GM12878 (cell line): ENCODE measurements around the gene DBNL. TPM values are rescaled to one million over a fixed set of nuclear protein-coding genes. Genes with fewer than 3 reads are reported as not detected.

Source experiments
- IKZF2 ChIP-seq, 2 experiments: fragments of 450-650 bp; IDR thresholded peaks; 2 replicates each; pipeline ENCODE4 v1.6.1; 2017; ENCODE audit warnings: mild to moderate bottlenecking in 2 of 2, moderate library complexity in 2 of 2
- MAX ChIP-seq: IDR thresholded peaks from 2 replicates; pipeline ENCODE4 v1.6.1; 2012; ENCODE audit warnings: low read depth, low read length, improper control_type of control experiment
- MTA2 ChIP-seq: fragments of 450-650 bp; IDR thresholded peaks from 2 replicates; pipeline ENCODE4 v1.6.1; 2016; ENCODE audit warnings: low read depth, mild to moderate bottlenecking, moderate library complexity
- MYC ChIP-seq: IDR thresholded peaks from 2 replicates; pipeline ENCODE4 v1.6.1; 2011; ENCODE audit warnings: mild to moderate bottlenecking, low read length, moderate library complexity, inconsistent platforms; ENCODE audit not compliant: insufficient read depth, insufficient replicate concordance, insufficient read length, severe bottlenecking
- NFYA ChIP-seq: IDR thresholded peaks from 2 replicates; pipeline ENCODE4 v1.6.1; 2011; ENCODE audit warnings: low read depth, mild to moderate bottlenecking, low read length, improper control_type of control experiment, borderline replicate concordance
- NR2C2 ChIP-seq: IDR thresholded peaks from 2 replicates; pipeline ENCODE4 v1.6.1; 2011; ENCODE audit warnings: borderline replicate concordance, low read depth; ENCODE audit not compliant: control insufficient read depth, insufficient read length
- PBX3 ChIP-seq: IDR thresholded peaks from 2 replicates; pipeline ENCODE4 v1.6.1; 2011; ENCODE audit warnings: mild to moderate bottlenecking, low read depth, low read length, moderate library complexity; ENCODE audit not compliant: insufficient replicate concordance
- POLR2A ChIP-seq: IDR thresholded peaks from 2 replicates; pipeline ENCODE4 v1.6.1; 2011; ENCODE audit warnings: low read depth, mild to moderate bottlenecking, low read length
- RAD21 ChIP-seq: IDR thresholded peaks from 2 replicates; pipeline ENCODE4 v1.6.1; 2011; ENCODE audit warnings: mild to moderate bottlenecking, low read depth, low read length, moderate library complexity; ENCODE audit not compliant: insufficient read depth
- SMAD1 ChIP-seq: fragments of 450-650 bp; IDR thresholded peaks from 2 replicates; pipeline ENCODE4 v1.6.1; 2018; ENCODE audit warnings: mild to moderate bottlenecking, low read depth; ENCODE audit not compliant: partially characterized antibody
- SMARCA5 ChIP-seq: fragments of 450-650 bp; IDR thresholded peaks from 2 replicates; pipeline ENCODE4 v1.6.1; 2017; ENCODE audit warnings: mild to moderate bottlenecking
- SREBF1 ChIP-seq: IDR thresholded peaks from 2 replicates; pipeline ENCODE4 v1.6.1; 2012; ENCODE audit warnings: mild to moderate bottlenecking, low read length
- SREBF2 ChIP-seq: IDR thresholded peaks from 2 replicates; pipeline ENCODE4 v1.6.1; 2012; ENCODE audit warnings: mild to moderate bottlenecking, low read length
- SUZ12 ChIP-seq: fragments of 200-600 bp; sonication (generic); IDR thresholded peaks from one replicate; pipeline ENCODE4 v1.6.1; 2018; ENCODE audit warnings: antibody characterized with exemption, mild to moderate bottlenecking; ENCODE audit not compliant: unreplicated experiment
- TBL1XR1 ChIP-seq: IDR thresholded peaks from 2 replicates; pipeline ENCODE4 v1.6.1; 2012; ENCODE audit warnings: low read depth, low read length, improper control_type of control experiment
- polyA plus RNA-seq, 11 experiments: library from polyadenylated mRNA; depleted of rRNA in 4 of 11; unstranded in 6 of 11; stranded (reverse) in 5 of 11; fragments of >200 nt; fragmentation: Nextera tagmentation in 4 of 11; fragmentation: Illumina TruSeq in 1 of 11; extraction: Ambion mirVana in 4 of 11; extraction: Trizol in 1 of 11; gene quantifications; 1 replicate in 1 of 11; 2 replicates in 10 of 11; pipeline versions ENCODE4 v1.2.1 to v1.2.3, GENCODE V29; 2011 to 2016; ENCODE audit warnings: inconsistent platforms in 2 of 11, missing spikeins in 2 of 11, low read depth in 1 of 11
- total RNA-seq, 4 experiments: library from RNA; depleted of rRNA in 3 of 4; stranded (reverse); fragments of >200 nt in 3 of 4; fragmentation: Illumina TruSeq in 1 of 4; extraction: Trizol in 1 of 4; gene quantifications; 2 replicates each; pipeline versions ENCODE4 v1.2.1 to v1.2.3, GENCODE V29; 2013 to 2021
- TF ChIP-seq, protein P1 (sequence below): IDR thresholded peaks from 2 replicates; pipeline ENCODE4 v1.6.1; 2011; ENCODE audit warnings: borderline replicate concordance, low read depth, mild to moderate bottlenecking, moderate library complexity, mixed read lengths, low read length; ENCODE audit not compliant: insufficient read depth; ENCODE audit errors: extremely low read length
- TF ChIP-seq, protein P2 (sequence below): fragments of 450-650 bp; IDR thresholded peaks from 2 replicates; pipeline ENCODE4 v1.6.1; 2017; ENCODE audit warnings: antibody characterized with exemption, mild to moderate bottlenecking, moderate library complexity

DBNL gene
- total and polyA plus RNA-seq, 10 of the 15 experiments (the other 5 are each of a cell fraction or from before 2014, with no cell fraction given): 4.1 to 179 (median 84.3) TPM

GRCh38 chr7:44097064-44097932 lies 52.8 kb downstream of the DBNL start (continued):
- TF ChIP-seq SUZ12: no peak
- no peak for TF ChIP-seq MYC
- TF ChIP-seq, protein P1, sequence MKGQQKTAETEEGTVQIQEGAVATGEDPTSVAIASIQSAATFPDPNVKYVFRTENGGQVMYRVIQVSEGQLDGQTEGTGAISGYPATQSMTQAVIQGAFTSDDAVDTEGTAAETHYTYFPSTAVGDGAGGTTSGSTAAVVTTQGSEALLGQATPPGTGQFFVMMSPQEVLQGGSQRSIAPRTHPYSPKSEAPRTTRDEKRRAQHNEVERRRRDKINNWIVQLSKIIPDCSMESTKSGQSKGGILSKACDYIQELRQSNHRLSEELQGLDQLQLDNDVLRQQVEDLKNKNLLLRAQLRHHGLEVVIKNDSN: no peak
- TF ChIP-seq NFYA: no peak
- peak; percentile 52 for TF ChIP-seq MTA2
- no peak for TF ChIP-seq TBL1XR1
- no peak for TF ChIP-seq SMAD1
- no peak for TF ChIP-seq POLR2A
- no peak for TF ChIP-seq MAX
- TF ChIP-seq SMARCA5: 0 out of 2 replicates have a peak, but pooled peaks have one; percentile 27
- TF ChIP-seq RAD21: no peak
- no peak for TF ChIP-seq NR2C2
- TF ChIP-seq SREBF2: no peak
- TF ChIP-seq, protein P2, sequence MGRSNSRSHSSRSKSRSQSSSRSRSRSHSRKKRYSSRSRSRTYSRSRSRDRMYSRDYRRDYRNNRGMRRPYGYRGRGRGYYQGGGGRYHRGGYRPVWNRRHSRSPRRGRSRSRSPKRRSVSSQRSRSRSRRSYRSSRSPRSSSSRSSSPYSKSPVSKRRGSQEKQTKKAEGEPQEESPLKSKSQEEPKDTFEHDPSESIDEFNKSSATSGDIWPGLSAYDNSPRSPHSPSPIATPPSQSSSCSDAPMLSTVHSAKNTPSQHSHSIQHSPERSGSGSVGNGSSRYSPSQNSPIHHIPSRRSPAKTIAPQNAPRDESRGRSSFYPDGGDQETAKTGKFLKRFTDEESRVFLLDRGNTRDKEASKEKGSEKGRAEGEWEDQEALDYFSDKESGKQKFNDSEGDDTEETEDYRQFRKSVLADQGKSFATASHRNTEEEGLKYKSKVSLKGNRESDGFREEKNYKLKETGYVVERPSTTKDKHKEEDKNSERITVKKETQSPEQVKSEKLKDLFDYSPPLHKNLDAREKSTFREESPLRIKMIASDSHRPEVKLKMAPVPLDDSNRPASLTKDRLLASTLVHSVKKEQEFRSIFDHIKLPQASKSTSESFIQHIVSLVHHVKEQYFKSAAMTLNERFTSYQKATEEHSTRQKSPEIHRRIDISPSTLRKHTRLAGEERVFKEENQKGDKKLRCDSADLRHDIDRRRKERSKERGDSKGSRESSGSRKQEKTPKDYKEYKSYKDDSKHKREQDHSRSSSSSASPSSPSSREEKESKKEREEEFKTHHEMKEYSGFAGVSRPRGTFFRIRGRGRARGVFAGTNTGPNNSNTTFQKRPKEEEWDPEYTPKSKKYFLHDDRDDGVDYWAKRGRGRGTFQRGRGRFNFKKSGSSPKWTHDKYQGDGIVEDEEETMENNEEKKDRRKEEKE: no peak
- TF ChIP-seq PBX3: no peak
- peak; percentile 47 to 69; a peak in 3 of 4 replicates for TF ChIP-seq IKZF2 (IDR thresholded peaks at IDR 0.05)
- TF ChIP-seq SREBF1: no peak
- TF ChIP-seq, all 136 proteins: peak for 17
